Measurements from ENCODE around the gene ACOX2.

The ACOX2 gene

DNA sequence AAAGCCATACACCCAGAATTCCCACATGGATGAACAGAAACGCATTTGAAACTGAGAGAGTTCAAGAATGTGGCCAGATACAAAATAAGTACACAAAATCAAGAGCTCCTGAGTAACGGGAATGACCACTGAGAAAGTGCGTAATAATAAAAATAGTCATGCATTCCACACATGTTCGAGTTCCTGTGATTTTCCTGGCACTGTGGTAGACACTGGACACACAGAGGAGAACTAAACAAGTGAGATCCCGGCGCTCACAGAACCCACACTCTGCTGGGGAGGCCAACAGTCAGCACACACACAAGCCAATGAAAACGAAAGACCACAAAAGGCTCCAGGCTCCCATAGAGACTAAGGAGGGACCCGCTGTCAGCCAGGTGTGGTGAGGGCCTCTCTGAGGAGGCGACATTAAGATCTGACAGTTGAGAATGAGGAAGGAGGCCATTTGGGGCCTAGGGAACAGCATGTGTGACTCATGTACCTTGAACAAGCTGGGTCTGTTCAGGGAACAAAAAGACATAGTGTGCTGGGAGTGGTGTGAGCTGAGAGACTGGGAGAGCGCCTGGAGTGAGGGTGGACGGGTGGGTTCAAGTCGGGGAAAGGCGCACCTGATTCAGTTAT lies 35.1 kb upstream of the ACOX2 start:
- H3K27me3 ChIP-seq (ENCODE audit: insufficient read depth, low read length), result peaks cover 4% of the 10 kb centered on the region; the same call in 1 of the 2 replicates
- no peaks in the 10 kb centered on the region for H3K79me2 ChIP-seq (ENCODE audit: insufficient read depth, low read length)
- H3K9me3 ChIP-seq (ENCODE audit: low read length), result no peaks in the 10 kb centered on the region
- H3K4me1 ChIP-seq (ENCODE audit: insufficient read depth, low read length, severe bottlenecking), result no peaks in the 10 kb centered on the region
- no peaks in the 10 kb centered on the region for H3F3A ChIP-seq (ENCODE audit: insufficient read depth, low read length)
- no peak overlapping the region for H3K9ac ChIP-seq (ENCODE audit: low read length)
- H4K20me1 ChIP-seq (ENCODE audit: insufficient read depth, low read length), result no peaks in the 10 kb centered on the region
- no peak overlapping the region for H3K4me2 ChIP-seq (ENCODE audit: low read length)
- no peaks in the 10 kb centered on the region for H3K36me3 ChIP-seq (ENCODE audit: insufficient read depth, low read length)
- no peaks in the 10 kb centered on the region for H3K9me2 ChIP-seq (ENCODE audit: low read depth, low read length)
- H2AFZ ChIP-seq (ENCODE audit: low read length), result no peak overlapping the region
- no peak overlapping the region for H3K27ac ChIP-seq (ENCODE audit: low read depth, low read length, poor library complexity, severe bottlenecking)
- TF ChIP-seq, protein P1, sequence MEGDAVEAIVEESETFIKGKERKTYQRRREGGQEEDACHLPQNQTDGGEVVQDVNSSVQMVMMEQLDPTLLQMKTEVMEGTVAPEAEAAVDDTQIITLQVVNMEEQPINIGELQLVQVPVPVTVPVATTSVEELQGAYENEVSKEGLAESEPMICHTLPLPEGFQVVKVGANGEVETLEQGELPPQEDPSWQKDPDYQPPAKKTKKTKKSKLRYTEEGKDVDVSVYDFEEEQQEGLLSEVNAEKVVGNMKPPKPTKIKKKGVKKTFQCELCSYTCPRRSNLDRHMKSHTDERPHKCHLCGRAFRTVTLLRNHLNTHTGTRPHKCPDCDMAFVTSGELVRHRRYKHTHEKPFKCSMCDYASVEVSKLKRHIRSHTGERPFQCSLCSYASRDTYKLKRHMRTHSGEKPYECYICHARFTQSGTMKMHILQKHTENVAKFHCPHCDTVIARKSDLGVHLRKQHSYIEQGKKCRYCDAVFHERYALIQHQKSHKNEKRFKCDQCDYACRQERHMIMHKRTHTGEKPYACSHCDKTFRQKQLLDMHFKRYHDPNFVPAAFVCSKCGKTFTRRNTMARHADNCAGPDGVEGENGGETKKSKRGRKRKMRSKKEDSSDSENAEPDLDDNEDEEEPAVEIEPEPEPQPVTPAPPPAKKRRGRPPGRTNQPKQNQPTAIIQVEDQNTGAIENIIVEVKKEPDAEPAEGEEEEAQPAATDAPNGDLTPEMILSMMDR (IDR thresholded peaks at IDR 0.05; ENCODE audit: low read length), result no peak
- no peak for TF ChIP-seq EZH2 (IDR thresholded peaks at IDR 0.05; ENCODE audit: borderline replicate concordance, low read length)
- no peak overlapping the region for H3K4me3 ChIP-seq (ENCODE audit: low read depth, low read length, poor library complexity, severe bottlenecking)

DNA sequence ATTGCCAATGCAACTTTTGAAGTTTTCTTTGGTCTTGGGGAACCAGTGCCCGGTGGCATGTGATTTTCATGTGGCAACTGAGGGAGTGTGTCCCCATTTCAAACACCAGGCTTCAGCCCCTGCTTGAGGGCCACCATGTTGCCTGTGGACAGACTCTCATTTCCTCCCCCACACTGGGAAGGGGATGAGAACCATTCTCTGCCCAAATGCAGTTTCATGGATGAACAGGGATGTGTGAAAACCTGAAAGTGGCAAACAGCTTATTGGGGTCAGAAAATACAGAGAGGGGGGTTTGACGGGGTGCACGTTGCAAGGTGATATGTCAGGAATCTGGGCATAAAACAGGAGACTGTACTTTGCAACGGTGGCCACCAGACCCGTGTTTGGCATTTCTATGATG lies 33.9 kb upstream of the ACOX2 start:
- no peak overlapping the region for H3K27ac ChIP-seq (ENCODE audit: low read depth, low read length, poor library complexity, severe bottlenecking)
- H3K9me3 ChIP-seq (ENCODE audit: low read length), result no peaks in the 10 kb centered on the region
- TF ChIP-seq, protein P1 (IDR thresholded peaks at IDR 0.05; ENCODE audit: low read length), result no peak
- no peak for TF ChIP-seq EZH2 (IDR thresholded peaks at IDR 0.05; ENCODE audit: borderline replicate concordance, low read length)
- no peaks in the 10 kb centered on the region for H3K9me2 ChIP-seq (ENCODE audit: low read depth, low read length)
- no peak overlapping the region for H2AFZ ChIP-seq (ENCODE audit: low read length)
- H4K20me1 ChIP-seq (ENCODE audit: insufficient read depth, low read length), result no peaks in the 10 kb centered on the region
- H3K4me2 ChIP-seq (ENCODE audit: low read length), result no peak overlapping the region
- peaks cover 4% of the 10 kb centered on the region; the same call in 1 of the 2 replicates for H3K27me3 ChIP-seq (ENCODE audit: insufficient read depth, low read length)
- no peak overlapping the region for H3K9ac ChIP-seq (ENCODE audit: low read length)
- no peaks in the 10 kb centered on the region for H3K79me2 ChIP-seq (ENCODE audit: insufficient read depth, low read length)
- no peaks in the 10 kb centered on the region for H3K4me1 ChIP-seq (ENCODE audit: insufficient read depth, low read length, severe bottlenecking)
- no peaks in the 10 kb centered on the region for H3F3A ChIP-seq (ENCODE audit: insufficient read depth, low read length)
- H3K4me3 ChIP-seq (ENCODE audit: low read depth, low read length, poor library complexity, severe bottlenecking), result no peak overlapping the region
- H3K36me3 ChIP-seq (ENCODE audit: insufficient read depth, low read length), result no peaks in the 10 kb centered on the region

- Histone ChIP-seq H4K20me1 (ENCODE audit: insufficient read depth, low read length) (no peaks in the 10 kb centered on the region), H3K9me2 (ENCODE audit: low read depth, low read length) (no peaks in the 10 kb centered on the region), H3K79me2 (ENCODE audit: insufficient read depth, low read length) (no peaks in the 10 kb centered on the region), H3K9ac (ENCODE audit: low read length) (no peak overlapping the region), H3F3A (ENCODE audit: insufficient read depth, low read length) (no peaks in the 10 kb centered on the region), H2AFZ (ENCODE audit: low read length) (no peak overlapping the region), H3K4me2 (ENCODE audit: low read length) (no peak overlapping the region), H3K27me3 (ENCODE audit: insufficient read depth, low read length) (peaks cover 4% of the 10 kb centered on the region; the same call in 1 of the 2 replicates), H3K4me1 (ENCODE audit: insufficient read depth, low read length, severe bottlenecking) (no peaks in the 10 kb centered on the region), H3K4me3 (ENCODE audit: low read depth, low read length, poor library complexity, severe bottlenecking) (no peak overlapping the region), H3K9me3 (ENCODE audit: low read length) (no peaks in the 10 kb centered on the region), H3K36me3 (ENCODE audit: insufficient read depth, low read length) (no peaks in the 10 kb centered on the region), H3K27ac (ENCODE audit: low read depth, low read length, poor library complexity, severe bottlenecking) (no peak overlapping the region)
- no peak for TF ChIP-seq EZH2 (IDR thresholded peaks at IDR 0.05; ENCODE audit: borderline replicate concordance, low read length)
- TF ChIP-seq, protein P1 (IDR thresholded peaks at IDR 0.05; ENCODE audit: low read length), result no peak
These were observed 32.5 kb upstream of the ACOX2 start for GRCh38 chr3:58569287-58570001.
